COLO829 (cell line): Measurements from ENCODE around the gene CTF1.
A peak's percentile ranks its signal among the peaks of the same experiment; 100 is the strongest.
"Not testable (repeated sequence)": the region's sequence is repeated elsewhere in the genome, so short reads cannot be mapped to it uniquely, and the experiment has no call there.

Source experiments
- DNase-seq: peaks from one replicate; pipeline ENCODE4 v3.0.0; 2012; ENCODE audit warnings: low spot score

The CTF1 gene

DNA sequence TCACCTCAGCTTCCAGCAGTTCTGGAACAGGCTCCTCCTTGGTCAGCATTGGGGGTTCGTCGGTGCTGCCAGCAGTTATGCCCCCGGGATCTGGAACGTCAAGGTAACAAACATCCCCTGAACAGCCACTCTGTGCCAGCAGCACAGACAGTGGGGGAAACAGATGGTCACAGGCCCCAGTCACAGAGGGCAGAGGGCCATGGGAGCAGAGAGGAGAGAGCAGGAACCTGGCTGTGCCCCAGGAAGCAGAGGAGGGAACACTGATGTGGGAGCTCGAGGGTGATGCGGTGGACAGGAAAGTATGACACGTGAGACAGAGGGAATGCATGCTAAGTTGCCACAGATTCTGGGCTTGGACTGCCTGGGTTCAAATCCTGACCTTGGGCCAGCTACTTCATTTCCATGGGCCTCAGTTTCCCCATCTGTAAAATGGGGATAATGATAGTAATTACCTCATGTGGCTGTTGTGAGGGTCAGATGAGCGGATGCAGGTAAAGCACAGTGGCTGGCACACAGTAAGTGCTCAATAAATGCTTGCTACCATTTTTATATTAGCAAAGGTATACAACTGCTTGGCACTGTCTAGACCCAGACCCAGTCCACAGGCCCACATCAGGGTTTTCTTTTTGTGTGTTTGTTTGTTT, 7.4 kb upstream of the CTF1 start:
- DNase-seq = no peak

DNA sequence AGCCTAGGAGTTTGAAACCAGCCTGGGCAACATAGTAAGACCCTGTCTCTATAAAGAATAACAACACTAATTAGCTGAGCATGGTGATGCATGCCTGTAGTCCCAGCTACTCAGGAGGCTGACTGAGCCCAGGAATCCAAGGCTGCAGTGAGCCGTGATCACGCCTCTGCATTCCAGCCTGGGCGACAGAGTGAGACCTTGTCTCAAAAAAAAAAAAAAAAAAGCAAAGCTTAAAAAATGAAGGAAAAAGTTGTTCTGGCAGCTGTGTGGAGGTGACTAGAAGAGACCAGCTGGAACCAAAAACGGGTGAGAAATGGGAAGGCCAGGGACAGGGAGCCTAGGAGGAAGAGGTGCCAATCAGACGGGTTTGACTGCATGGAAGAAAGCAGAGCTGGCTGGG, 6.7 kb upstream of the CTF1 start:
- DNase-seq = no peak

DNA sequence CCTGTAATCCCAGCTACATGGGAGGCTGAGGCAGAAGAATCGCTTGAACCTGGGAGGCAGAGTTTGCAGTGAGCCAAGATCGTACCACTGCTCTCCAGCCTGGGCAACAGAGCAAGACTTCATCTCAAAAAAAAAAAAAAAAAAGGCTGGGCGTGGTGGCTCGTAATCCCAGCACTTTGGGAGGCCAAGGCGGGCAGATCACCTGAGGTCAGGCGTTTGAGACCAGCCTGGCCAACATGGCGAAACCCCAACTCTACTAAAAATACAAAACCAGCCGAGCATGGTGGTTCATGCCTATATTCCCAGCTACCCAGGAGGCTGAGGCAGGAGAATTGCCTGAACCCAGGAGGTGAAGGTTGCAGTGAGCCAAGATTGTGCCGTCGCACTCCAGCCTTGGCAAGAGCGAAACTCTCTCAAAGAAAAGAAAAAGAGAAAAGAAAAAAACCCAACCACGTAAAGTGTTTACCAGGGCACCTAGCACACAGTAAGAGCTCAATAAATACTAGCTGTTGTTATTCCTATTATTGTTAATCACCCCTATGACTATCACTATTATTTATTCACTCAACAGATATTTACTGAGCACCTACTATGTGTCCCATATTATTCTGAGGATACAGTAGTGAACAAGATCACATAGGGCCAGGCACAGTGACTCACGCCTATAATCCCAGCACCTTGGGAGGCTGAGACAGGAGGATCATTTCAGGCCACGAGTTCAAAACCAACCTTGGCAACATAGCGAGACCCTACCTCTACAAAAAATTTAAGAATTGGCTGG, 5.2 kb upstream of the CTF1 start:
- DNase-seq = not testable (repeated sequence)

DNA sequence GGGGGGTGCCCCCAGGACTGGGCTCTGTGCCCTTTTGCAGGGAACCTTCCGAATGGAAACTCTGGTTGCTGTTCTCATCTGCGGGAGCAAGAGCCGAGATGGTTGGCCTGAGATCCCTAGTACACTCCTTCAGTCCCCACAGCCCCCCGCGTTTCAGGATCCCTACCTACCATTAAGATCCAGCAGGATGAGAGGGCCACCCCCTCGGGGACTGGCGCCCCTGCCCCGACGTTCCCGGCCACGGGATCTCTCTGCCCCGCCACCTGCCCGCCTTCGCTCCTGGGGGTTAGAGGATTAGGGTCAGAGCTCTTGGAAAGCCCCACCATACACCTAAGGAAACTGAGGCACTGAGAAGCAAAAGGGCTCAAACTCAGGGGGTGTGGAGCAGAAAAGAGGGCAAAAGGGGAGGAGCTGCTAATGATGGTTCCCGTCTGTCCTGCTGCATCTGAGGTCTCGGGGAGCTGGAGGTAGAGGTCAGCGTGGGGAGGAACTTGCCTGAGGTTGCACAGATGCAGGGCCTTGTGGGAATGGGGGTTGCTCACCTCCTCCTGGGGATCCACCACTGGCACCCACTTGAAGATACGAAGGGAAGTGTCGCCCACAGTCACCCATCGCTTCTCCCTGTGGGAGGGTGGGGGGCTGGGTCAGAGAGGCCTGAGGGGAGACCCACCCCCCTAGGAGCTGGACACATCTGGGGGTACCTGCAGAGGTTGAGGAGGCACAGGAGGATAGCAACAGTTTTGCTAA, 3.6 kb upstream of the CTF1 start:
- DNase-seq = no peak

DNA sequence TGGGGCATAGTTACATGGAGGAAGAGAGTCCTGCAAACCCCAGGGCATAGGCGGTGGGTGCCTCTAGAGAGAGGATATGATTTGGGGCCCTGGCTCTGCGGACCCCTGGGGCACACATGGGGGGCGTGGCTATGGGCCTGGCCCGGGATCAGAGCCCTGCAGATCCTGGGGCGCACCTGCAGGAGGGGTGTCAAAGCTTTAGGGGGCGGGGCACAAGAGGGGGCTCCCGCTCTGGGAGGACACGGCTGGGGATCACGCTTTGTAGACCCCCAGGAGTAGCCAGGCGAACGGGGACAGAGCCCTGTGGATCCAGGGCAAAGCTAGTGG, 3.0 kb upstream of the CTF1 start:
- DNase-seq = no peak

DNA sequence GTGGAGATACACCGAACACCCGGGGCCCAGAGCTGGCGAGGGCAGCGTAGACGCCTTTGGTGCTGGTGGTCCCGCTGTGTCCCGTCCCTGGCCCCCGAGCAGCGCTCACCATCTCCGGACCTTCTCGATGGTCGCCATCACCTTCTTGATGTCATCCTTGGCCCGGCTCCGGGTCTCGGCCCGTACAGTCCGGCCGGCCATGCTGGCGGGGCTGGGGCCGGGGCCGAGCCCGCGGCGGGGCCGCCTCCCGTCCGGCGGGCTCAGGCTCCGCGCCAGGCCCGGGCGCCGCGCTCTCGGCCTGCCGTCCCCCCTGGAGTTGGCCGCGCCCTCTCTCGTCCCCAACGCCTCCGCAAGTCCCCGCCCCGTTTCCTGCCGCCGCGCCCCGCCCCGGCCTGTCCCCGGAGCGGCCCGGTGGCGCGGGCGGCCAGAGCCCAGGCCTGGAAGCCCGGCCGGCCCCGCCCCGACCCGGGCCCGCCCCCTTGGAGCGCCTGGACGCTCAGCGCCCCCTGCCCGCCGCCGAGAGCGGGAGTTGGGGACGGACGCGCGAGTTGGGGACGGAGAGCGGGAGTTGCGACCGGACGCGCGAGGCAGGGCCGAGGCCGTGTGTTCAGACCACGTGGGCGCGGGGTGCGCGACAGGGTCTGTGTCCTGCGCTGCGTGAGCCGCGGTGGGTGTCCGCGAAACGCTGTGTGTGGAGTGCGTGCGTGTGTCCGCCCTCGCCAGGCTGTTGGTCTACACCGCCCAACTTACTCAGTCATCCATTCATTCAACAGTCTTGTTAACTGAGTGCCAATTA, 2.5 kb upstream of the CTF1 start, which contains the start of gene BCL7C:
TSS of gene BCL7C (minus strand) at position 334 of the 796 bp plus-strand sequence. CDS start at position 201, 133 bp downstream.
- peak; percentile 50 for DNase-seq

DNA sequence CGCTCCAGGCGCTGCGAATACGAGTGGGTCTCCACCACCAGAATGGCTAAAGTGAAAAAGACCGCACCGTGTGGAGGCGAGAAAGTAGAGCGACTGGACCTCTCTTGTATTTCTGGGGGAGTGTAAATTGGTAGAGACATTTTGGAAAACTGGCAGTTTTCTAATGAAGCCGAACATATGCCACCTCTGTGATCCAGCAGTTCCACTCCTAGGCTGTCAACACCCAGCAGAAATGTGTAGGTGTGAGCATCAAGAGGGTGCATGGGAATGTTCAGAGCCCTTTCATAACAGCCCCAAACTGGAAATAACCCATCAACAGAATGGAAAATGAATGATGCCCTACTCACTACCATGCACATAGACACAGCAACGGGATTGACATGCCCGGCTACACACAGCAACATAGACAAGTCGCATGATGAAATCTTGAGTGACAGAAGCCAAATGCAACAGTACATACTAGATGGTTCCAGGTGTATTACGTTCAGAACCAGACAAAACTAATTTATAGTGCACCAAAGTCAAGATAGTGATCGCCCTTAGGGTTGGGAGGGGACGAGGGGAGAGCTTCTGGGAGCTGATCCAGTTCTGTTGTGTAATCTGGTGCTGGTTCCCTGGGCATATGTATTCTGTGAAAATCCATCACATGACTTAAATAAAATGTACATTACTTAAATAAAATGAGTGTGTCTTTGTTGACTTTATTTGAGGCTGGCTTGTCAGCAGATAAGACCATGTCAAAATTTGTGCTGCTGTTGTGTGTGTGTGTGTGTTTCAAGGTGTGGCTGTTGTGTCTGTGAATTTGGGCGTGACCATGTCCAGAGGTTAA, 1.7 kb upstream of the CTF1 start:
- DNase-seq = no peak

DNA sequence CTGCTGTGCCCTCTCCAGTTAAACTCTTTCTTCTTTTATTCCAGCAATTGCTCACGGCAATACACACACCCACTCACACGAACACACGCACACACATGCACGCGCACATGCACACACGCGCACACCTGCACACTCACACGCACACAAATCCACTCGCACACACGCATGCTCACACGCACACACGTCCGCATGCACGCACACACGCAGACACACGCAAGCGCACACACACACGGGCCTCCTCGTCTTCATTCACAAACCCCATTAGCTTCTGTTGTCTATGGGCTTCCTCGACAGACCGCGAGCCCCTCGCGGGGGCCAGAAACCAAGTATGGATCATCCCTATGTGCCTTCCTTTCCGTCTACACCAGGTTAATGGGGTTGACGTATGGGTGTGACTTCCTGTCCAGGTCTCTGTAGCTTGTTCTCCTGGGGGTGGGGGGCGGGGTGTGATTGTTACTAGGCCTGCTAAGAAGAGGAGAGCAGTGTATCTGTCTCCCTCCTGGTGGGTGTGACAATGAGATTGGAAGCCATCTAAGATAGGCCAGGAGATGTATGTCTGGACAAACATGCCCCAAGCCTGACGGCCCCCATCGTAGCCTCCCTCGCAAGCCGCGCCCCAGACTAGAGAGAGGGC, 670 bp upstream of the CTF1 start:
- DNase-seq = no peak

DNA sequence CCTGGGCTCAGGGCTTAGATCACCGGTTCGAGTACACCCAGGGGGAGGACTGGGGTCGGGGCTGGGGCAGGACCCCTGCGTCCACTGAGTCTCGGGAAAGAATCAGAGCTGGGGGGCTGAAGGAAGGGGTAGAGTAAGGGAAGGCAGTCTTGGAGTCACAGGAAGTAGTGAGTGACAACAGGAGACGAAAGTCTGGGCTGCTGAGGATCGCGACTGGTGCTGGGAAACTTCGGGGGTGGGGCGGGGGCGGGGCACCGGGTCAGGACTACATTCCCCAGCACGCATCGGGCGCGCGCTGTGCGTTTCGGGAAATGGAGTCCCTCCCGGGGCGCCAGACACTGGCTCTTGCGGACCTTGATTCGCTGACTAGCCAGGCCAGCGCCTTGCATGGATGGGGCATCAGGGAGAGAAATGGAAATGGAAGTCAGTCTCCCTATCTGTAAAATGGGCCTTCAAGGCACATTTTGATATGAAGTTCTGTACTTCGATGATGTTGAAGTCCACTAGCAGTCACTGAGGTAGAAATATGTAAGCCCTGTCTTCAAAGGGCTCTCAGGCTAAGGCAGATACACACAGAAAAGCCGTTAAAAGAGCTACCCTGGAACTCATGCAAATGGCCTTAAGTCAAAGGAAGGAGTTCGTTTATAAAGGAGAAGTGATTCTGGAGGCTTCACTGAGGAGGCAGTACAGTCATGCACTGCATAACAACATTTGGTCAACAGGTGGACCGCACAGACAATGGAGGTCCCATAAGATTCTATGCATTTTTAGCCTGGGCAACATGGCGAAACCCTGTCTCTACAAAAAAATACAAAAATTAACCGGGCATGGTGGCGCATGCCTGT, 697 bp downstream of the CTF1 start:
- peak; percentile 77 for DNase-seq

DNA sequence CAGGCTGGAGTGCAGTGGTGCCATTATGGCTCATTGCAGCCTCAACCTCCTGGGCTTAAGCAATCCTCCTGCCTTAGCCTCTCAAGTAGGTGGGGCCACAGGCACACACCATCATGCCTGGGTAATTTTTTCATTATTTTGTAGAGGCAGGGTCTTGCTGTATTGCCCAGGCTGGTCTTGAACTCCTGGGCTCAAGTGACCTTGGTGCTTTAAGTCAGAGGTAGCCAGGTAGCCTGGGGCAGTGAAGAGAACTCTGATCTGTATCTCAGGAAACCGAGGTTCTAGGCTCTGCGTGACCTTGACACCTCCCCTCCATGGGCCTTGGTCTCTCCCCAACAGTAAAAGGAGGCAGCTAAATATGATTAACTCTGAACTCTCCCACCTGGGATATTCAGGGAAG, 3.4 kb downstream of the CTF1 start:
- DNase-seq = no peak

DNA sequence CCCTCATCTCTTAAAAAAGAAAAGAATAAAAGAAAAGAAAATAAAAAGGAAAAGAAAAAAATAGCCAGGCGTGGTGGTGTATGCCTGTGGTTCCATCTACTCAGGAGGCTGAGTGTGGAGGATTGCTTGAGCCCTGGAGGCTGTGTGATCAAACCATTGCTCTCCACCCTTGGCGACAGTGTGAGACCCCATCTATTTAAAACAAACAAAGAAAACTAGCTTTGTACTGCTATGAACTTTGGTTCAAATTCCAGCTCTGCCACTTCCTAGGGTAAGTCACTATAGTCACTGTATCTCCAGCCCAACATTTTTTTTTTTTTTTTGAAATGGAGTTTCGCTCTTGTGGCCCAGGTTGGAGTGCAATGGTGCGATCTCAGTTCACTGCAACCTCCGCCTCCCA, 4.2 kb downstream of the CTF1 start:
- no peak for DNase-seq

DNA sequence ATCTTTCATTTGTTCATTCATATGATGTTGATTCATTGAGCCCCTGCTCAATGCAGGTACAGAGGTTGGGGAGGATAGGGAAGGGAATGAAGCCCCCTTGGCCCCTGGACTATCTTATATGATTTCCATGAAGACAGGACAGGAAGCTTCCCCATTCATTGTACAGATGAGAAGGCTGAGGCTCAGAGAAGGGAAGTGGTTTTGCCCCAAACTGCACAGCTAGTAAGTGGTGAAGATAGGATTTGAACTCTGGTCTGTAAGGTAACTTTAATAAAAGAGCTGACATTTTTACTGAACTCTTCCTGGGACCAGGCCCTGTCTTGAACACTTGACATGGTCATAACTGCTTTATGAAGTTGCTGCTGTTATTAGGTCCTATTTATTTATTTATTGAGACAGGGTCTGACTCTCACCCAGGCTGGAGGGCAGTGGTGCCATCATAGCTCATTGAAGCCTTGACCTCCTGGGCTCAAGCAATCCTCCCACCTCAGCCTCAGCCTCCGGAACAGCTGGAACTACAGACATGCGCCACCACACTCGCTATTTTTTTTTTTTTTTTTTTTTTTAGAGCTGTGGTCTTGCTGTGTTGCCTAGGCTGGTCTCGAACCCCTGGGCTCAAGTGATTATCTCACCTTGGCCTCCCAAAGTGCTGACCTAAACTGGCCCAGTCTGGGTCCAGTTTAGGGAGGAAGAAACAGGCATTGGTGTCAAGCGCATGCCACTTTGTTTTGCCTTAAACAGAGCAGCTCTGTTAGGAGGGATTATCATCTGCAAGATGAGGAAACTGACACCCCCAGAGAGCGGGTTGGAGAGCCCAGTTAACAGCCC, 5.0 kb downstream of the CTF1 start:
- DNase-seq = no peak

DNA sequence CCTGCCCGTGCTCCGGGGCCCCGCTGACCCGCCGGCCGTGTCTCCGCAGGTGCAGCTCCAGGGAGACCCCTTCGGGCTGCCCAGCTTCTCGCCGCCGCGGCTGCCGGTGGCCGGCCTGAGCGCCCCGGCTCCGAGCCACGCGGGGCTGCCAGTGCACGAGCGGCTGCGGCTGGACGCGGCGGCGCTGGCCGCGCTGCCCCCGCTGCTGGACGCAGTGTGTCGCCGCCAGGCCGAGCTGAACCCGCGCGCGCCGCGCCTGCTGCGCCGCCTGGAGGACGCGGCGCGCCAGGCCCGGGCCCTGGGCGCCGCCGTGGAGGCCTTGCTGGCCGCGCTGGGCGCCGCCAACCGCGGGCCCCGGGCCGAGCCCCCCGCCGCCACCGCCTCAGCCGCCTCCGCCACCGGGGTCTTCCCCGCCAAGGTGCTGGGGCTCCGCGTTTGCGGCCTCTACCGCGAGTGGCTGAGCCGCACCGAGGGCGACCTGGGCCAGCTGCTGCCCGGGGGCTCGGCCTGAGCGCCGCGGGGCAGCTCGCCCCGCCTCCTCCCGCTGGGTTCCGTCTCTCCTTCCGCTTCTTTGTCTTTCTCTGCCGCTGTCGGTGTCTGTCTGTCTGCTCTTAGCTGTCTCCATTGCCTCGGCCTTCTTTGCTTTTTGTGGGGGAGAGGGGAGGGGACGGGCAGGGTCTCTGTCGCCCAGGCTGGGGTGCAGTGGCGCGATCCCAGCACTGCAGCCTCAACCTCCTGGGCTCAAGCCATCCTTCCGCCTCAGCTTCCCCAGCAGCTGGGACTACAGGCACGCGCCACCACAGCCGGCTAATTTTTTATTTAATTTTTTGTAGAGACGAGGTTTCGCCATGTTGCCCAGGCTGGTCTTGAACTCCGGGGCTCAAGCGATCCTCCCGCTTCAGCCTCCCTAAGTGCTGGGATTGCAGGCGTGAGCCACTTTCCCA, 5.9 kb downstream of the CTF1 start:
- peak; percentile 63 for DNase-seq

DNA sequence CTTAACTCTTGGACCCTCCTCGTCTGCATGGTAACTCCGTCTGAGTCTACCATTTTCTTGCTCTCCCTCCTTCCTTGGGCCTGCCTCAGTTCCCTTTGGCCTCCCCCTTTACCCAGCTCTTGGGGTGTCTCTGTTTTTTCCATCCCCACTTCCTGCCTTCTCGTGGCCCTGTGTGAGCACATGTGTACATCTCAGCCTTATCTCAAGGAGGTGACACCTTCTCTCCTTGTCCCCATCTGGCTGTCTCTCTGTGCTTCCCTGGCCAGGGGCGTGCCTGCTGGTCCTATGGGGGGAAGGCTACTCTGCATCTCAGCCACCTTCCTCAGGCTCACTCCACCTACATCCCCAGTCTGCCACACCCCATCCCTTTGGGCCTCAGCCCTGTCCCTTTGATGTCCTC, 6.6 kb downstream of the CTF1 start:
- no peak for DNase-seq

DNA sequence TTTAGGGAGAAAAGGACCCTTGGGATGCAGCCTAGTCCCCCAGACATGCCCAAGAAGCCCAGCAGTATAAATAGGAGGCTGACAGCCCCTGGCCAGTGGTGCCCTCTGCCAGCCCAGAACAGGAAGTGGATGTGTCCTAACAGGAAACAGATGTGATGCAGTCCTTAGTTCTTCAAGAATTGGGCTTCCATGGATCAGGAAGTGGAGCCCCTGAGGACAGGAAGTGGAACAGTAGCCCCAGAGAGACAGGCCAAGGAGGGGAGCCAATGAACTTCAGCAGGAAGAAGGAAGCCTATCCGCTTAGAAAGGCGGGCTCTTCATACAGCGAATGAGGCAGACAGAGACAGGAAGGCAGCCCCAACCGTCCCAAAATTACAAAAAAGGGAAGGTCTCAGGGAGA, 7.2 kb downstream of the CTF1 start:
- no peak for DNase-seq

DNA sequence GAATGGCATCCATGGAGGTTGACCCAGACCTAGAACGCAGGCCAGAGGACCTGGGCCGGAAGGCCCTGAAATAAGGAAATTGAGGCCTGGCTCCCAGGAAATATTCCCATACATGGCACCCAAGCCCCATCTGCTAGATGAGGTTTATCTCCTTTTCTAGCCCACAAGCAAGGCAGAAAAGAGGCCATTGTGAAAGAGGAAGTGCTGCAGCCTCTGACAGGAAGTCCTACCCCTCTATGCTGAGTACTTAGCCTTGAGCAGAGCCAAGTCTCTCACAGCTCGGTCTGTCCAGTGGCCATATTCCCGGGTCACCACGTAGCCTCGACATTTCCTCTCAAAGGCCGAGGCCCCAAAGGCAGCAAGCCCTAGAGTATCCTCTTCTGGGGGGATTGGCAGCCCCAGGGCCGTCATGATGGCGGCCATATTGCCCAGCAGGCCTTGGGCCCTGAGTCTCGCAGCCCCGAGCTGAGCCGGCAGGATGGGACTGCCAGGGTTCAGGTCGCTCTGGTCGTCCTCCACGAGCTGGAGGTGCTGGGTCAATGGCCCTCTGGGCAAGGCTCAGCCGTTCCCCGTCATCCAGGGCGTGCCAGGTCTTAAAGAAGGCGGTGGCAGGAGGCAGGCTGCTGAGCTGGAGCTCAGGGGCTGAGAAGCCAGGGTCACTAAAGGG, 7.8 kb downstream of the CTF1 start:
- DNase-seq = no peak

DNA sequence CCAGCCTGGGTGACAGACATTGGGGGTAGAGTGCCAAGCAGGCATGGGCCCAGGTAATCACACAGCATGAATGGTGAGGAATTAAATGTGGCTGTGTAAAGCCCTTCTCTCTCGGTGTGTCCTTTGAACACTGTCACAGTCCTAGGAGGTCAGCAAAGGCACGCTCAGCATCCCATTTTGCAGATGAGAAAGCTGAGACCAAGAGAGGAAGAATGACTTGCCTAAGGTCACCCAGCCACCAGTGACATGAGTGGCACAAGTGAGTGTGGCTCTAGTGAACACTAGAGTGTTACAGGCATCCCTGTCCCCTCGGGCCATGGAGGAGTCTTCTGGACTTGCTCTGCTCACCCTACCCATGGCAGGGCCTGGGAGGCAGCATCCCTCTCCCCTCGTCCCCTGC, 10.7 kb downstream of the CTF1 start:
- no peak for DNase-seq
